ENCODE data around the gene STAC3.

Gene STAC3

DNA sequence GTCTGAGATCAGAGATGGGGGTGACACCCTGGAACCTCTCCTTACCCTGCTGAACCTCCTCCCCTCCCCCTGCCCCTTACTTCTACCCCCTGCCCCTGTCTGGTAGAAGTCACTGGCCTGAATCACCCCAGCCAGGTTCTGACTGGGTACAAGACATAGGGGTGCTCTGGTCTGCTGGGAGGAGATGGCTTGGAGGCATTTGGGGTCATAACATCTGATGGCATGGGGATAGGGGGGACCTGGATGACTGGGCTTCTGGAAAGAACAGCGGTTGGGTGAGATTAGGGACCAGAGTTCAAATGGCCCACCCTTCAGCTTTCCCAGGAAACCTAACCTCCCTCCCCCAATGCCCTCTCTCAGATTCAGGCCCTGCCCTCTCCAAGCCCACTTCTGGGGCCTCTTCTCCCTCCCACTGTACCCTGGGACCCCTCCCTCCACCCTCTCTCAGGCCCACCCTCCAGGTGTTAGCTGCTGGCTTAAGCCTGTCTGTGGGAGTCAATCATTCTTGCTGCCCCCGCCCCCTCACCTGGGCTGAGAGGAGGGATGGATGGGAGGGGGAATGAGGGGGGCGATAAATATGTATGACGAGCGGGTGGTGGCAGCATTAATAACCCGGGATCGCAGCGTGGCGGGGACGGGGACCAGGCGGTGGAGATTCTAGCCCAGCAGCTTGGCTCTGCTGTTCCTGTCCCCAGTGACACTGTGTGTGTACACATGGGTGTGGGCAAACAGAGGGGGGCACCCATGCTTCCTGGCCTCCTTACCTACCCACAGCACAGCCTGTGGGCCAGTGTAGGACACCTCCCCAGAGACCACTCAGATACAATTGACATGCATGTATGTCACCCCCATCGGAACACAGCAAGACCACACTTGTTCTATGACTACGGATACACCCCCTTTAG, 28.4 kb downstream of the STAC3 start:
- DNase-seq (ENCODE audit: low spot score): no peak

DNA sequence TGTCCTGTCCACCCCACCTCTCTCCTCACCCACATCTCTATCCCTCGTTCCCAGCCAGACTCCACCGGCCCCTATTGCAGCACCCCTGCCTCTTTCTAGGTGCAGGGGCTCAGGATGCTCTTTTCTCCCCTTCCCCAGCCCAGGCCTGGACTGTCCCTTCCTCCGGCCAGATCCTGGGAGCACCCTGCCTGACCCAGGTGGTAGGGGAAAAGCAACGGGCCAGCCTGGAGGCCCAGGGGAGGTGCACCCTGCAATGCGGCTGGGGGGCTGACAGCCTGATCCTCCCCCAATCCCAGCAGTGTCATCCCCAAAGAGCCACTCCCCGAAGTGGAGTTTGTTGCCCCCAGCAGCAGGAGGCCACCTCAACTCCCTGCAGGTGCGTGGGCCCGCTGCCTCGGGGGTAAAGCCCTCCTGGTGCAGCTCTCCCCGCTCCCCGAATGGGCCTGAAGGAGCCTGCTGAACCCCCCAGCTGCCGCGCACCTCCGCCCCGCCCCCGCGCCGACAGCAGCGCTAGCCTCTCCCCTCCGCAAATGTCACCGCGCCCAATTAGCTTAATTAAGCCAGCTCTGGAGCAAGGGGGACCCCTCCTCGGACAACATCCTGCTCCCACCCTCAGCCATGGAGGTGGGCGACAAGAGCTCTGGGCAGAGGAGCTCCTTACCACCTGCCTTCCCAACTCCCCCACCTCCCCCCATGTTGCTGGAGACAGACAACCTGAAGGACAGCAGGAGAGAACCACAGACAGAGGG, 29.6 kb downstream of the STAC3 start:
- DNase-seq (ENCODE audit: low spot score): no peak

DNA sequence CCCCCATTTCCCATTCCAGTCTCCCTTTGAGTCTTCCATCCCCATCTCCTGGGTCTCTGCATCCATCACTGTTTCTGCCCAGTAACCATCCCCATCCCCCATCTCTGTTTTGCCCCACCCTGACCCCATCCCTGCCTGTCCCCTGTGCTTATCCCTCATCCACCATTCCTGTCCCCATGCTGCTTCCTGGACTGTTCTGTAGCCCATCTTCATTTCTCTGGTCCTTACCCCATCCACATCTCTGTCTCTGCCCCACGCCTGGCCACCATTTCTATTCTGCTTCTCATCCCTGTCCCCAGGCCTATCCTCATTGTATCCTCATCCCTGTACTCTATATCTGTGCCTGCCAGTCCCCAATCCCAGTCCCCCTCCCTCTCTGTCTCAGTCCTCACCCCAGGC, 30.2 kb downstream of the STAC3 start:
- no peak for DNase-seq (ENCODE audit: low spot score)

DNA sequence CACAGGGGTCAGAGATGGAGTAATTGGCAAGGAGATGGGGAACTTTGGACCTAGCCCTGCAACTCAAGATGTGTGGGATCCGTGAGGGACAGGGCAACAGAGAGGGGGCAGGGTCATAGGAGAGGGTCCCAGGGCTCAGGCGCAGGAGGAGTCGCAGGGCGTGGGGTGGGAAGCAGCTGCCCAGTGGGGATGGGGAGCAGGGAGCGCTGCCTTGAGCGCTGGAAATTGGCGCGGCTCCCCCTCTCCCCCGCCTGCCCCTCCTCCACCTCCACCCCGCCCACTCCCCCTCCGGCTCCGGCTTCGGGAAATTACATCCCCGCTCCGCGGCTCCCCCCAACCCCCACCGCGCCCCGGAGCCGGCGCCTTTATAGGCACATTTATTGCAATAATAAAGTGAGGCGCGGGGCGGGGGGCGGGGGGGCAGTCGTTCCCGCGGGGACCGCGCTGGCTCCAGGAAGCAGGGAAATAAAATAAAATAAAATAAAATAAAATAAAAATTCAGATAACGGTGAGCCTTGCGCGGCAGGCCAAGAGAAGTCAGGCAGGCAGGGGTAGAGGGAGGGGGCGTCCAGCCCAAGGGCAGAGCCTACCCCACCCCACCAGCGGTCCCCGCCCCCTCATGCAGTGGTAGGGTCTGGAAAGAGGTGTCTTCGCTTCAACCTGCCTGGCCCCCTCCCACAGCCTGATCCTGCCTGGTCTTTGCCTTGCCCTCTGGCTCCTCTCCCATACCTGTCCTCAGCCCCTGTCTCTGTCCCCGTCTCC, 30.8 kb downstream of the STAC3 start:
- DNase-seq (ENCODE audit: low spot score): no peak

DNA sequence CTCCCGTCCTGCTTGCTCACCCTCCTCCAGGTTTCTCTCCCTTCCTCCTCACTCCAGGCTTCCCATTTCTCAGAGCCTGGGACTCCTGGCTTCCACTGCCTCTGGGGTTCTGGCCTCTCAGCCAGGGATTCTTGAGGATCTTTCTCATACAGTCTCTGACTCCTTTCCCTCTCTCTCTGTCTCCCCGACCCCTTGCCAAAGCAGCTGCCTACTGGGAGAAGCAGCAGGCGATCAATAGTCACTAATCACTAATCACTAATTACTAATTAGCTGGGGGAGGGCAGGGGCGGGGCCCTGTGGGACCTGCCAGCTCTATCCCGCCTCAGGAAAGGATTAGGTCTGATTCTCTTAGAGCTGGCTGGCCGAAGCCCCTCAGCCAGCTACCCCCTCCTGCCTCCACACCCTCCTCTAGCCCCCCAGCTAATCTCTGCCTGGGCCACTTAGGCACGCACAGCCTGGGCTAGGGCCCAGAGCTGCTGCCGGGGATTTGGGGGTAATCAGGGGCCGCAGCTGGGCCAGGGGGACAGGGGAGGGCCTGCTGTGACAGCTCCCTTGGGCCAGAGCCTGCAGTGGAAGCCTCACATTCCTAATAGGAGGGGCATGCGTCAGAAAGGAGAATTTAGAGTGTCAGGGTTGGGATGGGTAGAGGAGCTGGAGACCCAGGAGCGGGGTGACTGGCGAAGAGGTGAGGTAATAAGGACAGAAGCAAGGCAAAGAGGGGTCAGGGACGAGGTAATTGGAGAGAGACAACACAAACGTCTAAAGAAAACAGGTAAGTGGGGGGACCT, 31.6 kb downstream of the STAC3 start:
- DNase-seq (ENCODE audit: low spot score): no peak

DNA sequence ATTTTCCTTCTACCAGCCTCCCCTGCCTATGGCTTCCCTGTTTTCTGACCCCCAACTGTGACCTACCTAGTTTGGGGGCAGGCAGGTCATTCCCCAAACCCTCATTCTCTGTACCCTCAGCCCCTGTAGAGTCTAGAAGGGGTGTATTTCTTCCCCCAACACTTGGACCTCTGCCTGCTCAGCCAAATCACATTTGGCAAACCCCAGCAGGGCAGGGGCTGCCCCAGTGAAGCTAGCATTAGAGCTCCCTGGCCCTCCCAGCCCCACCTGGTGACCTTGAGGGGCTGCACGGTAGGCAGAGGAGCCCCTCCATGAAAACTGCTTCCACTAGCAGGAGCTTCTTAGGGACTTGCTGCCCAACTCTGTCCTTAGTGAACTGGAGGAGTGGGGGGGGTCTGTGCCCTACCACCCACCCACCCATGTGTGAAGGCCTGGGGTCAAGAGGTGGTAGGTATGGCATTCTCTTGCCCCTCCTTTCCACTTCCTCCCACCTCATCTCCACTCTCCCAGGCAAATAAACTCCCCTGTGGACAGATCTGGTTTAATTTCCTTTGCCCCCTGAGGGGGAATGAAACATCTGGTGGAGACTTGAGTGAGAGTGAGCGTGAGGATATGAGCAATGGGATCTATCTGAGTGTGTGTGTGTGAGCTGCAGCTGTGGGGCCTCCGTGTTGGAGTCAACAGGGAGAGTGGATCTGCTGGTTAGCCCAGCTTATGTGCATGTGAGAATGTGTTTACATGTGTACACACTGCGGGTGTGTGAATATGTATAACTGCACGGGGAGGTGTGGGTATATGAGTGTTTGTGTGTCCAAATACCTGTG, 32.7 kb downstream of the STAC3 start:
- DNase-seq (ENCODE audit: low spot score): no peak

DNA sequence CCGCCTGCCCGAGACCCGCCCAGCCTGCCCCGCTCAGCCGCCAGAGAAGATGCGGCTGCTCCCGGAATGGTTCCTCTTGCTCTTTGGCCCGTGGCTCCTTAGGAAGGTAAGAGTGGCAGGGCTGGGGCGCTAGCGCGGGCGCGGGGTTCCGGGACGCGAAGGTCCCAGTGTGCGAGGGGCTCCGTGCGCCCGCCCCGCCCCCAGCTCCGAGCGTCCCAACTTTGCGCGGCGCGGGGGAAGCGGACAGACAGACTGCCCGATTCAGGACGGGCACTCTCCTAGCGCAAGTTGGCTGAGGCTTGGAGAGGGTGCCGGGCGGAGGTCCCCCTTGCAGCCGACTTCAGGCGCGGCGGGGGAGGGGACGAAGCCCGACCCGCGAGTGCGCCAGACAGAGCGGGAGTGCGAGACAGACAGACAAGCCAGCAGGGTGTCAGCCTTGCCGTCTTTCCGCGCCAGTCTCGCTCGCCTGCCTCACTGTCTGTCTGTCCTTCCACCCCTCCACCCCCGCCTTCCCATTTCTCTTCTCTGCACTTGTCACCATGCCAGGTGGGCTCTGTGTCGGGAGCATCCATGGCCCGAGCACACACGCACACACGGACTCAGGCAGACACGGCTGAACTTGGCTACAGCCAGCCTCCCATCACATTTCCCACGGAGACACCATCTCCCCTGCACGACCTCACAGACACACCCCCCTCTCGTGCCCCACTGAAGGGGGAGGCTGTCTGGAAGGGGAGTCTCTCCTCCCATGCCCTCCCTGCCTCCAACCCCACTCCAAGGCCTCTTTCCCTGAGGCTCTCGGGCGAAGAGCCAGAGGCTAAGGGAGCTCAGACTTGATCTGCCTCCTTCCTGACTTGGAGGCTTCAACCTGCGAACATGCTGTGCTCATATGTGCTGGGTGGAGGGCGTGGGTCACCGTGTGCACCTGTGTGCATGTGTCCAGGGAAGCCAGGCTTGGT, 33.8 kb downstream of the STAC3 start:
- no peak for DNase-seq (ENCODE audit: low spot score)

DNA sequence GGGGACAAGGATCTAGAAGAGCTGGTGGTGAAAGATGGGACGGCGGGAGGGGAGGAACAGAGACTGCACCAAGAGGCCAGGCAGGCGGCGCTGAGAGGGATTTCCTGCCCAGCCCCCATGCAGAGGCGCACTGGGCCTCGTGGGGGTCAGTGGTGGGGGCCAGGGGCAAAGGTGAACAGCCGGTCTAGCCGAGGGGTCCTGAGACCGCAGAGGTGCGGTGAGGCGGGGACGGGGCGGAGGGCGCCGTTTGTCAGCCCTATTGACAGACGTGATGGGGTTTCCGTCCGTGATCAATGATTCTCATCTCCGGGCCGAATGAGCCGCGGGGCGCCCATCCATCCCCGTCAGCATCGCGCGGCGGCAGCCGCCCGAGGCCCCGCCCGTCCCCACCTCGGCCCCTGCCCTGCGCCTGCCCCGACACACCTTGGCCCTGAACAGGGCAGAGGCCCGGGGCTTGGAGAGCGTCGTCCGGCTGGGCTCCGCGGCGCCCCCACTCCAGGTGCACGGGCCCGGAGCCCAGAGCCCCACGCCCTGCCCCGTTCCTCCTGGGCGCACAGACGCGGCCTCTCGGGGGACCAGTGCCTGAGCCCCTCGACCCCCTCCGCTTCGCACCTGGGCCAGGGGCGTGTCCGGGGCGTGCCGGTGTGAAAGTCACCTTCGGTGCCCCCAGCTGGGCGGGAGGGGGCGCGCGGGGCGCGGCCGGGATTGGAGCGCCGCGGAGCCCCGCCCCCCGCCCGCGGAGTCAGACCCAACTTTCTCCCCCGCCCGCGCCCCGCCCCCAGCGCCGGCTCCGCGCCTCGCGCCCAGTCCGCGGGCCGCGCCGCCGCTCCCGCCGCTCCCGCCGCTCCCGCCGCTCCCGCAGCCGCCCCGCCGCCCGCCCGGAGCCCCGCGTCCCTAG, 34.7 kb downstream of the STAC3 start, which contains the start of gene NXPH4:
NXPH4 (plus strand) TSS at position 781 of the 898 bp plus-strand sequence. CDS start 176 bp downstream, outside the sequence.
- no peak for DNase-seq (ENCODE audit: low spot score)

DNA sequence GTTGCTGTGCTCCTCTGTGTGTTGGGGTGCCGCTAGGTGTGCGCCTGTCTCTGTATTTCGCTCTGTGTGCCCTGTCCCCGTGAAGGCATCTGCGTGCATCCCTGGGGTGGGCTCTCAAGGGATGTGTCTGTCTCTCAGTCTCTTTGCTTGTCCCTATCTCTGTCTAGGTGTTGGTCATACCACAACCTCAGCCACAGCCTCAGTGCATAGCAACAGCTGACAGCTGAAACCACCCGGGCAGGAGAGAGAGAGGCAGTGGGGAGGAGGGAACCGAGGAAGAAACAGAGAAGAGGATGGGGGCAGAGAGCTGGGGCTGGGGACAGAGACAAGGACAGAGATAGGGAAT, 35.3 kb downstream of the STAC3 start:
- no peak for DNase-seq (ENCODE audit: low spot score)

DNA sequence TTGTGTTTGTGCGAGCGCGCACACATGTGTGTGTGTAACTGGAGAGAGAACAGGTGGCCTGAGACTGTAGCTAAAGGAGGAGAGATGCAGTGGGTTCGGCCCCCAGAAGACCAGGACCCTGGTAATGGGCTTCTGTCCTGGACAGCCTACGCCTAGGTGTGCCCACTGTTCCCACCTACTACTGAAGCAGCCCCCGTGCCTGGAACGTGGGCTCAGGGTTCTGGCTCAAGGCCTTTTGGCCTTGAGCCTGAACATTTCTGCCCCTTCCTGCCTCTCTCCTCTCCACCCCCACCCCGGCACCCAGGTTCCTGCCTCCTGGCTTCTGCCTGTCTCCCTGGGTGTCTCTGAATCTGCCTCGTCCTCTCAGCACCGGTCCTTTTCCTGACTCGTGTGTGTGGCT, 35.9 kb downstream of the STAC3 start:
- no peak for DNase-seq (ENCODE audit: low spot score)

DNA sequence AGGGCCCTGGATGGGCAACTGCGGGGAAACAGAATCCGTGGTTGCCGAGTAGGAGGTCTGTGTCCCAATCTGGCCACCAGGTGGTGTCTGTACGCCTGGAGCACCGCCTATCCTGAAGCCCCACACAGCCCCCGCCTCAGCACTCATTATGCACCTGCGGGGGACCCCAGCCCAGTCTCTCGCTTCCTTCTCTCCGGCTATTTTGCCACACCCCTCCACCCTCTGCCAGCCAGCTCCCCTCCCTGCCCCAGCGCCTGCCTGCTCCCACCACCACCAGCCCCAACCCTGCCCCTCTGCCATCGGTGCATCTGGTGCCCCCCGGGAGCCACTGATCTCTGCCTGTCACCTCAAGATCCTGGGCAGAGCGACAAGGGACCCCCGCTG, 36.6 kb downstream of the STAC3 start:
- DNase-seq (ENCODE audit: low spot score): peak; percentile 52

DNA sequence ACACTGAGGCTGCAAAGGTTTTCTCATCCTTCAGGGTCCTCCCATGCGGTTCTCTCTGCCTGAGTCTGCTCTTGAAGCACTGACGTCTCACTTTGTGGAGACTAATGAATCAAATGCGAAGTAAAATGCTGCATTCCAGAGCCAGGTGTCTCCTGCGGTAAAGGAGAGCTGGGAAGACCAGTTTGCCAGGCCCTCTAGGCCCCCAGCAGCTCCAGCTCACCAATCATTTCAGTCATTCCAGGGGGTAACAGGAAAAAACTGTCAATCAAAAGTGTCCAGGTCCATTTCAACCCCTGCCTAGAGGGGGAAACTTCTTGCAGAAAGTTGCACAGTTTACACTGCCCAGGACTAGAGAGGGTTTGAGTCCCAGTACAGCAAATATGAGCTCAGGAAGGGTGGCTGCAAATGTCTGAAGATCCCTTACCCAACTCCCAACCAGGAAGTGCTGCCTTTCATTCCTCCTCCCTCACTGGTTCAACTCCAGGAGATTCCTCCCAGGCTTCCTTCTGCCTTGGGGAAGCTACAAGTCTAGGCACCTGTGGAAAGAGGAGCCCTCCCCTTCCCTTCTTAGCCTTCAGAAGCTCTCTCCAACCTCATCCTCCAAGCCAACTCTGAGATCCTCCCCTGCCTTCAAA, 37.1 kb downstream of the STAC3 start:
- DNase-seq (ENCODE audit: low spot score): no peak

DNA sequence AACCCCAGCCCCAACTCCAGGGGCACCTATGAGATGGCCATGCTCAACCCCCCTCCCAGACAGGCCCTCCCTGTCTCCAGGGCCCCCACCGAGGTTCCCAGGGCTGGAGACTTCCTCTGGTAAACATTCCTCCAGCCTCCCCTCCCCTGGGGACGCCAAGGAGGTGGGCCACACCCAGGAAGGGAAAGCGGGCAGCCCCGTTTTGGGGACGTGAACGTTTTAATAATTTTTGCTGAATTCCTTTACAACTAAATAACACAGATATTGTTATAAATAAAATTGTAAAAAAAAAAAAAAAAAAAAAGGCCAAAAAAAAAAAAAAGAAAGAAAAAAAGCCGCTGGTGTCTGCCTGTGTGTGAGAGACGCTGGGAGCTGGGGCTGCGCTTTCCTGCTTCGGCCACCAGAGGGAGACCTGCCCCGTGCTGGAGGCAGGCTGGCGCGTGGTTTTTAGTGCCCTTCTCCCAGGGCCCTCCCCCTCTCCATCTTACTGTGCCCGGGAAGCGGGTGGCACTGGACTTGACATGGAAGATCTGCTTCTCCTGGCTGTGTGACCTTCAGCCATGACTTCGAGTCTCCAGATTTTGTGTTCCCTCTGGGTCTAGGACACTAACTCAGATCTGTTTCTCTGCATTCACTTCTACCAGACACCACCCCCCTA, 37.8 kb downstream of the STAC3 start:
- DNase-seq (ENCODE audit: low spot score): peak; percentile 95

DNA sequence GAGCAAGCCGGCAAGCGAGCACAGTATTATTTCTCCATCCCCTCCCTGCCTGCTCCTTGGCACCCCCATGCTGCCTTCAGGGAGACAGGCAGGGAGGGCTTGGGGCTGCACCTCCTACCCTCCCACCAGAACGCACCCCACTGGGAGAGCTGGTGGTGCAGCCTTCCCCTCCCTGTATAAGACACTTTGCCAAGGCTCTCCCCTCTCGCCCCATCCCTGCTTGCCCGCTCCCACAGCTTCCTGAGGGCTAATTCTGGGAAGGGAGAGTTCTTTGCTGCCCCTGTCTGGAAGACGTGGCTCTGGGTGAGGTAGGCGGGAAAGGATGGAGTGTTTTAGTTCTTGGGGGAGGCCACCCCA, 38.3 kb downstream of the STAC3 start:
- DNase-seq (ENCODE audit: low spot score): no peak

DNA sequence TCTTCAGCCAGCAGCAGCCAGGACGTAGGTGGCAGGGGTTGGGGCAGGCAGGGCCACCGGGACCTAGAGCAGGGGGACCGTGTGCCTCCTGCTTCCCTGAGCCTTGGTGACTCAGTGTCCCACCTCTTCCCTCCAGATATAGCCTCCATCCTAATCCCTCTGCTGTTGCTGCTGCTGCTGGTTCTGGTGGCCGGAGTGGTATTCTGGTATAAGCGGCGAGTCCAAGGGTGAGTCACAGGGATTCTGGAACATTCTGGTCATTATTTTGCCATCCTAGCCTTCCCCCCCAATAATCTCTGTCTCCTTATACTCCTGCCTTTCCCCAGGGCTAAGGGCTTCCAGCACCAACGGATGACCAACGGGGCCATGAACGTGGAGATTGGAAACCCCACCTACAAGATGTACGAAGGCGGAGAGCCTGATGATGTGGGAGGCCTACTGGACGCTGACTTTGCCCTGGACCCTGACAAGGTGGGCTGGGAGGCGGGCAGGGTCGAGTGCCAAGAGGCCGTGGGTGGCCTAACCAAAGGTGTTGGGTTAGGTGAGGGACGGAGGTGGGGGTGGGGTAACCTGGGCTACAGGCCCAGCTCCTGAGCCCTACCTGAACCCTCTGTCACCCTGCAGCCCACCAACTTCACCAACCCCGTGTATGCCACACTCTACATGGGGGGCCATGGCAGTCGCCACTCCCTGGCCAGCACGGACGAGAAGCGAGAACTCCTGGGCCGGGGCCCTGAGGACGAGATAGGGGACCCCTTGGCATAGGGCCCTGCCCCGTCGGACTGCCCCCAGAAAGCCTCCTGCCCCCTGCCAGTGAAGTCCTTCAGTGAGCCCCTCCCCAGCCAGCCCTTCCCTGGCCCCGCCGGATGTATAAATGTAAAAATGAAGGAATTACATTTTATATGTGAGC, 38.9 kb downstream of the STAC3 start:
- DNase-seq (ENCODE audit: low spot score): no peak

DNA sequence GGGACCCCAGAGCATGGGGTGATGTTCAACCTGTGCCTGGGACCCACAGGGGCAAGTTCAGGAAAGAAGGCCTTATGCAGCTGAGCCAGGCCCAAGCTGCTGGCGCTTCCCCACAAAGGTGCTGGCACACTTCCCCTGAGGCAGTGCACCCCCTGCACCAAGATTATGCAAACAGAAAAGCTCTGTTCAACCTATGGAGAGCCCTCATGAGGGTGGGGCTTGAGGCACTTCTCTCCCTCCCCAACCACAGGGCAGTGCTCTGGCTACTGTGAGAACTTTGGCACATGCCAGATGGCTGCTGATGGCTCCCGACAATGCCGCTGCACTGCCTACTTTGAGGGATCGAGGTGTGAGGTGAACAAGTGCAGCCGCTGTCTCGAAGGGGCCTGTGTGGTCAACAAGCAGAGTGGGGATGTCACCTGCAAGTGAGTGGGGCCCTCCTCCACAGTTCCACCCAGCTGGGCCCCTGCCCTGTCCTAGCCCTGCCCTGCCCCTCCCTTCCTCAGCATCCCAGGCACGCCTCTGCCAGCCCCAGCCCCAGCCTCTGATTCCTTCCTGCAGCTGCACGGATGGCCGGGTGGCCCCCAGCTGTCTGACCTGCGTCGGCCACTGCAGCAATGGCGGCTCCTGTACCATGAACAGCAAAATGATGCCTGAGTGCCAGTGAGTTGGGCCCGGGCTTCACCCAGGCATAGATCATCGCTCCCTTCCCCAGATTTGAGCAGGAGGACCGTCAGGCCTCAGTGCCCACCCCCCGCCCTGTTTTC, 39.9 kb downstream of the STAC3 start:
- no peak for DNase-seq (ENCODE audit: low spot score)
